Neuronal stem cell (in vitro differentiated cells): ENCODE results near the gene EFNA5.

ENCODE experiments used
- DNase-seq: peaks from one replicate; pipeline ENCODE4 v3.0.0-alpha.2; 2013; ENCODE audit warnings: low spot score
- H2AFZ ChIP-seq: one replicate; pipeline ENCODE4 v1.6.1; 2013; ENCODE audit warnings: mild to moderate bottlenecking, low read length, inconsistent platforms
- H2AK5ac ChIP-seq: 2 replicates; pipeline ENCODE4 v1.6.1; 2013; ENCODE audit warnings: low read depth, mild to moderate bottlenecking, inconsistent platforms, low read length, moderate library complexity, mixed read lengths
- H2BK120ac ChIP-seq: 2 replicates; pipeline ENCODE4 v1.6.1; 2013; ENCODE audit warnings: low read depth, mild to moderate bottlenecking, inconsistent platforms, low read length, moderate library complexity, mixed read lengths
- H2BK12ac ChIP-seq: one replicate; pipeline ENCODE4 v1.6.1; 2013; ENCODE audit warnings: low read length, inconsistent platforms
- H2BK15ac ChIP-seq: 2 replicates; pipeline ENCODE4 v1.6.1; 2013; ENCODE audit warnings: mild to moderate bottlenecking, low read length, inconsistent platforms, mixed read lengths
- H2BK5ac ChIP-seq: one replicate; pipeline ENCODE4 v1.6.1; 2013; ENCODE audit warnings: inconsistent platforms, mild to moderate bottlenecking, low read length, moderate library complexity
- H3K14ac ChIP-seq: one replicate; pipeline ENCODE4 v1.6.1; 2013; ENCODE audit warnings: low read length, inconsistent platforms
- H3K18ac ChIP-seq: 2 replicates; pipeline ENCODE4 v1.6.1; 2013; ENCODE audit warnings: low read length, inconsistent platforms
- H3K23ac ChIP-seq: 2 replicates; pipeline ENCODE4 v1.6.1; 2013; ENCODE audit warnings: low read depth, mild to moderate bottlenecking, mixed read lengths, low read length, inconsistent platforms; ENCODE audit not compliant: poor library complexity
- H3K27ac ChIP-seq: replicated peaks from 3 replicates; pipeline ENCODE4 v1.5.1; 2013; ENCODE audit warnings: low read length, inconsistent platforms
- H3K27me3 ChIP-seq, 3 experiments: 2 replicates each; pipeline ENCODE4 v1.6.1; 2013; ENCODE audit warnings: low read length in 3 of 3, mild to moderate bottlenecking in 2 of 3, inconsistent platforms in 1 of 3, low read depth in 1 of 3, mixed read lengths in 1 of 3, moderate library complexity in 1 of 3; ENCODE audit not compliant: control insufficient read depth in 3 of 3, insufficient read depth in 3 of 3
- H3K36me3 ChIP-seq, 2 donors: replicated peaks in 1 of 2; 2 replicates each; pipeline ENCODE4 v1.6.1; 2013; ENCODE audit warnings: low read length in 2 of 2; ENCODE audit not compliant: control insufficient read depth in 2 of 2, insufficient read depth in 2 of 2
- H3K4ac ChIP-seq: 2 replicates; pipeline ENCODE4 v1.6.1; 2013; ENCODE audit warnings: inconsistent platforms, mild to moderate bottlenecking, low read length, moderate library complexity
- H3K4me1 ChIP-seq, 2 donors: 1 replicate in 1 of 2; 2 replicates in 1 of 2; pipeline ENCODE4 v1.6.1; 2013; ENCODE audit warnings: low read length in 2 of 2, low read depth in 1 of 2; ENCODE audit not compliant: control insufficient read depth in 2 of 2, insufficient read depth in 1 of 2
- H3K4me2 ChIP-seq: one replicate; pipeline ENCODE4 v1.6.1; 2013; ENCODE audit warnings: mild to moderate bottlenecking, low read length, inconsistent platforms; ENCODE audit not compliant: insufficient read depth, poor library complexity, severe bottlenecking
- H3K4me3 ChIP-seq, 2 donors: 2 replicates each; pipeline ENCODE4 v1.5.1; 2013; ENCODE audit warnings: low read length in 2 of 2, mild to moderate bottlenecking in 2 of 2, inconsistent platforms in 1 of 2, moderate library complexity in 1 of 2
- H3K79me1 ChIP-seq: one replicate; pipeline ENCODE4 v1.6.1; 2013; ENCODE audit warnings: low read depth, mild to moderate bottlenecking, inconsistent platforms, low read length, moderate library complexity
- H3K9ac ChIP-seq: one replicate; pipeline ENCODE4 v1.6.1; 2013; ENCODE audit warnings: mild to moderate bottlenecking, low read depth, low read length, inconsistent platforms; ENCODE audit not compliant: poor library complexity
- H3K9me3 ChIP-seq, 2 donors: replicated peaks in 1 of 2; 2 replicates each; pipeline versions ENCODE3 to v1.6.1; 2013; ENCODE audit warnings: low read length in 2 of 2, mild to moderate bottlenecking in 2 of 2, inconsistent platforms in 1 of 2, low read depth in 1 of 2, mixed read lengths in 1 of 2, moderate library complexity in 1 of 2; ENCODE audit not compliant: control insufficient read depth in 2 of 2, insufficient read depth in 1 of 2
- H4K8ac ChIP-seq: one replicate; pipeline ENCODE4 v1.6.1; 2013; ENCODE audit warnings: low read depth, mild to moderate bottlenecking, inconsistent platforms, low read length, moderate library complexity
- H4K91ac ChIP-seq: one replicate; pipeline ENCODE4 v1.6.1; 2013; ENCODE audit warnings: low read length, low read depth, mild to moderate bottlenecking, inconsistent platforms; ENCODE audit not compliant: poor library complexity
- WGBS, 2 donors: extraction: QIAGEN DNeasy Blood & Tissue Kit; methylation state at CpG; one replicate each; pipeline ENCODE4 v1.1.7; 2013; ENCODE audit warnings: missing lambda C conversion rate in 2 of 2, mixed read lengths in 1 of 2; ENCODE audit not compliant: insufficient read length in 2 of 2, insufficient replicate concordance in 1 of 2; ENCODE audit errors: extremely low coverage in 2 of 2; 5-methylcytosine and 5-hydroxymethylcytosine counted together

The EFNA5 gene

GRCh38 chr5:107597247-107597646, 73.5 kb downstream of the EFNA5 start:
- DNase-seq = no peak
- Histone ChIP-seq H2AK5ac (no peak overlapping the region), H3K23ac (no peak overlapping the region), H2BK15ac (no peak overlapping the region), H3K14ac (no peak overlapping the region), H3K4me3 (no peak overlapping the region), H3K27me3 (no peaks in the 10 kb centered on the region), H3K27ac (no peak overlapping the region), H3K18ac (no peak overlapping the region), H4K91ac (no peak overlapping the region), H3K9me3 (no peaks in the 10 kb centered on the region), H3K9ac (no peak overlapping the region), H2BK12ac (no peak overlapping the region), H3K4me1 (peaks cover 10 to 14% of the 10 kb centered on the region in 2 donors), H3K79me1 (no peaks in the 10 kb centered on the region), H3K4ac (no peak overlapping the region), H3K36me3 (peaks cover 2 to 35% of the 10 kb centered on the region in 2 donors), H2AFZ (no peak overlapping the region), H2BK120ac (no peak overlapping the region), H4K8ac (no peak overlapping the region), H2BK5ac (no peak overlapping the region), H3K4me2 (no peak overlapping the region)
- WGBS, 2 donors = no CpG with 5 or more reads among the region's 3 CpGs

GRCh38 chr5:107594253-107595045, 76.3 kb downstream of the EFNA5 start:
- WGBS, 2 donors = no CpG with 5 or more reads among the region's 4 CpGs
- H2BK120ac ChIP-seq = no peak overlapping the region

DNA sequence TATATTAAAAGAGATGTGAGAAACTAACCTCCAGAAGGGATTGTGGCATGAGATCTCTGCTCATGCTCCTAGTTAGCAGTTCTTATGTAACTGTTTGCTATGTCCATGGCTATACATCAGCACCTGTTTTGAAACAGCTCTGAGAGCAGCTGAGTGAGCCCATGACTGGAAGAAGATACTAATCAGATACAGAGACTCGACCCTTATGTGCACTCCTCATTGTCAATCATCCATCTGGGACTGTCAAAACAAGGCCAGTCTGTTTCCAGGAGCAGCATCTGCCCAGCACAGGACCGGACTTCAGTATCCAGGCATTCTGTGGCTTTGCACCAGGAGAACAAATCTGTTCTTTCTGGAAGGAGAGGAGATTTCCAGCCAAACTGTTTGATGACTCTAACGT, 77.7 kb downstream of the EFNA5 start:
- no peak overlapping the region for H2AFZ ChIP-seq
- peaks cover 11% of the 10 kb centered on the region in 2 donors for H3K4me1 ChIP-seq
- no peak overlapping the region for H3K4me3 ChIP-seq
- no CpG with 5 or more reads among the region's 3 CpGs for WGBS, 2 donors
- H3K27ac ChIP-seq = peak overlapping the region; percentile 25
- no peak overlapping the region for H2AK5ac ChIP-seq
- no peak overlapping the region for H2BK15ac ChIP-seq
- H3K27me3 ChIP-seq = no peaks in the 10 kb centered on the region
- H4K8ac ChIP-seq = no peak overlapping the region
- H2BK5ac ChIP-seq = no peak overlapping the region
- no peak overlapping the region for H2BK12ac ChIP-seq
- H3K9me3 ChIP-seq = no peaks in the 10 kb centered on the region
- no peak overlapping the region for H3K9ac ChIP-seq
- no peak overlapping the region for H4K91ac ChIP-seq
- H3K36me3 ChIP-seq = peaks cover 0 to 20% of the 10 kb centered on the region in 2 donors
- DNase-seq = no peak
- no peak overlapping the region for H2BK120ac ChIP-seq
- no peak overlapping the region for H3K4ac ChIP-seq
- no peaks in the 10 kb centered on the region for H3K79me1 ChIP-seq
- H3K18ac ChIP-seq = no peak overlapping the region
- no peak overlapping the region for H3K4me2 ChIP-seq
- H3K14ac ChIP-seq = no peak overlapping the region
- H3K23ac ChIP-seq = no peak overlapping the region

More at GRCh38 chr5:107594253-107595045, 76.3 kb downstream of the EFNA5 start:
- no peak overlapping the region for H3K23ac ChIP-seq
- no peak overlapping the region for H3K14ac ChIP-seq
- no peak overlapping the region for H2AK5ac ChIP-seq
- H2BK5ac ChIP-seq = no peak overlapping the region
- no peak overlapping the region for H3K4me2 ChIP-seq
- no peak overlapping the region for H3K4me3 ChIP-seq
- H3K4me1 ChIP-seq = peaks cover 9 to 11% of the 10 kb centered on the region in 2 donors
- no peak overlapping the region for H3K4ac ChIP-seq
- H3K36me3 ChIP-seq = peaks cover 0 to 25% of the 10 kb centered on the region in 2 donors
- H4K8ac ChIP-seq = no peak overlapping the region
- H3K27me3 ChIP-seq = no peaks in the 10 kb centered on the region
- peak overlapping the region; percentile 46 for H3K27ac ChIP-seq
- no peak overlapping the region for H2BK12ac ChIP-seq
- H3K9me3 ChIP-seq = no peaks in the 10 kb centered on the region
- no peak overlapping the region for H3K18ac ChIP-seq
- no peak overlapping the region for H2AFZ ChIP-seq
- H4K91ac ChIP-seq = no peak overlapping the region
- H2BK15ac ChIP-seq = no peak overlapping the region
- no peaks in the 10 kb centered on the region for H3K79me1 ChIP-seq
- no peak overlapping the region for H3K9ac ChIP-seq
- DNase-seq = no peak

- Histone ChIP-seq H3K36me3 (peaks cover 0 to 20% of the 10 kb centered on the region in 2 donors), H2AK5ac (no peak overlapping the region), H3K9ac (no peak overlapping the region), H3K14ac (no peak overlapping the region), H2BK5ac (no peak overlapping the region), H3K4me3 (no peak overlapping the region), H2BK12ac (no peak overlapping the region), H2BK15ac (no peak overlapping the region), H3K4me1 (peaks cover 11% of the 10 kb centered on the region in 2 donors), H4K8ac (no peak overlapping the region), H2BK120ac (no peak overlapping the region), H3K27me3 (no peaks in the 10 kb centered on the region), H3K23ac (no peak overlapping the region), H3K79me1 (no peaks in the 10 kb centered on the region), H3K4ac (no peak overlapping the region), H3K9me3 (no peaks in the 10 kb centered on the region), H2AFZ (no peak overlapping the region), H3K18ac (no peak overlapping the region), H3K27ac (no peak overlapping the region), H4K91ac (no peak overlapping the region), H3K4me2 (no peak overlapping the region)
- DNase-seq = no peak
- WGBS, 2 donors = no CpG with 5 or more reads among the region's 7 CpGs
These were observed 78.2 kb downstream of the EFNA5 start for GRCh38 chr5:107592515-107592914.
